ENCODE measurements around the gene ACSM5. TPM values are rescaled to one million over a fixed set of nuclear protein-coding genes. Genes with fewer than 3 reads are reported as not detected.

The ACSM5 gene
- total RNA-seq, 1 donor from 2014 or later: 0.52 TPM

DNA sequence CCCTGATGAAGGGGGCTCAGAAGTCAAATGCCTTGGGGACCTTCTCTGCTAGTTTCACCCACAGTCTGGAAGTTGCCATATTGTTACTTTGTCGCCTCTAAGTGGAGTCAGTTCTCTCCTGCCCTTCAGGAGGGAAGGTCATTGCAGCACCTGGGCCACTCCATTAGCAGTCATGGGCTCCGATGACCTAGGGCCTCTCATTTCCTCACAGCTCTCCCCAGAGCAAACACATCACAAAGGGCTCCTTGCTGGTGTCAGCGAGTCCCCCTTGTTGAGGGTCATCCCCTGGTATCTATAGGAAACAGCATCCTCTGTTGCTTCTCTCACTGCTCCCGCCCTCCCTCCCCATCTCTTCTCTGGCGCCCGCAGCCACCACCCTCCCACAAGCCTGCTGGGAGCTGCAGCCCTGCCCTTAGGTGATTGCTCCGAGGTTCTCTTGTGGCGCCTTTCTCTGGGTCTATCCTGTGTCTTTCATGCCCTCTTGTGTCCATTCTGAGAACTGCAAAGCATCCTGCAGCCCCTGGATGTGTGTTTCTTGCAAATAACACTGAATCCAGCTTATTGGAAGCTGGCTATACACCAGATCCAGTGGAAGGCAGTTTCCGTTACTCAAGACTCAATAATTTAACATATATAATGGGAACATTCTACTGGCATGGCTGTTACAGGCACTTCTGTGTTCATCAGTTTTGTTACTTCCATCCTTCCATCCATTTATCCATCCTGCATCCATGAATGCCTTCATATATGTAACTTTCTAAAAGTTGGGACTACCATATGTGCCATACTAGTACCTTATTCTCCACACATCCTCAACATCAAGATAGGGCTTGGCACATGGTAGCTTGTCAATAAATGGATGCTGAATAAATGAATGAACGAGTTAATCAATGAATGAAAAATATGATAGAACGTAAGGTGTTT is 26.0 kb upstream of the ACSM5 start:
- Histone ChIP-seq H3K4me1 (ENCODE audit: control insufficient read depth in 3 of 3, insufficient read depth in 3 of 3, low read length in 3 of 3) (peaks cover 0 to 5% (median 3%) of the 10 kb centered on the region in 3 donors), H3K4me3 (ENCODE audit: low read length in 3 of 3) (no peak overlapping the region), H3K9me3 (ENCODE audit: control insufficient read depth in 3 of 3, low read length in 3 of 3) (no peaks in the 10 kb centered on the region), H3K27ac (ENCODE audit: low read depth, low read length) (no peak overlapping the region), H3K36me3 (ENCODE audit: control insufficient read depth in 3 of 3, insufficient read depth in 3 of 3, low read length in 3 of 3) (no peaks in the 10 kb centered on the region), H3K9ac (ENCODE audit: low read depth in 1 of 3, low read length in 3 of 3) (no peak overlapping the region), H3K27me3 (ENCODE audit: control insufficient read depth in 3 of 3, insufficient read depth in 3 of 3, low read length in 3 of 3) (peaks cover 0 to 5% (median 5%) of the 10 kb centered on the region in 3 donors)

DNA sequence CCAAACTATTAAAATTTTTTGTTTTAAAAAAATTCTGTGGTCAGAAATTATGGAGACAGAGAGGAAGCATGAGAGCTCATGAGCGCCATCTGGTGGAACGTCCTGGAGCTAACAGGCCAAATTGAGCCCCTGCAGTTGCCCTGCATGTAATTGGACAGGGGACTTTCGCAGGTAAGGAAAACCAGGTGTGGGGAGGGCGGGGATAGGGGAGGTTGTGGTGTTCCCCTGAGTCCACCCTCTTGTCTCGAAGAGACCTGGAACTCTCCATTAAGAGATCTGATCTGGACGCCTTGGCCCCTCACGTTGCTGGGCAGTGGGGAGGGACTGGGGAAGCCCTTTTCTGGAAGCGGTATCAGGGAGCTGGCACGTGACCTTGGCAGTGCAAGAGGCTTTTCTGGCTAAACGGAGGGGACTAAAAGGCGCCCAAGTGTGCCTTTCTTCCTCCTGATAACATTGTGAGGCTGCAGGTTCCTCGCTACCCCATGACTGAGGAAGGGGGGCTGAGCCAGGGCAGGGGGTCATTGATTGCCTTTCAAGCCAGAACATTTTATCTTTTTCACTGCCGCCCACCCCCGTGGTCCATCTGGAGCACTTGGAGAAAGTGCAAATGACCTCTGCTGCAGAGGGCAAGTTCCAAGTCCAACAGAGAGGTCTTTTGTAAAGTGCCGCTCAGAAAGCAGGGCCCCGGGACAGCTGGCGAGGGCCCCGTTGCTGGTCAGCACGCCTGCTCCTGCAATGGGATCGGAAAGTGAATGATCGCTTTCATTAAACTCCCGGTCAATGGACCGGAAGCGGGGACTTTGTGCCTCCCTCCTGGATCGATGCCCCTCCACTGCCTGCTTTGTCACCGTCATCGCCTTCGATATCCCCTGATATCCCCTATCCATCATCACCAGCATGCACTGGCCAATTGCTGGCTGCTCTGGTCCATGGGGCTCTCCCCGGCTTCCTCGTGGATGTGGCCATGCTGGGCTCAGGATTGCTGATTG is 23.2 kb upstream of the ACSM5 start:
- Histone ChIP-seq H3K9ac (ENCODE audit: low read depth in 1 of 3, low read length in 3 of 3) (no peak overlapping the region), H3K27ac (ENCODE audit: low read depth, low read length) (no peak overlapping the region), H3K4me3 (ENCODE audit: low read length in 3 of 3) (peak overlapping the region in 1 of 3 donors; percentile 9), H3K36me3 (ENCODE audit: control insufficient read depth in 3 of 3, insufficient read depth in 3 of 3, low read length in 3 of 3) (no peaks in the 10 kb centered on the region), H3K27me3 (ENCODE audit: control insufficient read depth in 3 of 3, insufficient read depth in 3 of 3, low read length in 3 of 3) (peaks cover 0 to 5% (median 5%) of the 10 kb centered on the region in 3 donors), H3K4me1 (ENCODE audit: control insufficient read depth in 3 of 3, insufficient read depth in 3 of 3, low read length in 3 of 3) (peaks cover 0 to 5% (median 3%) of the 10 kb centered on the region in 3 donors), H3K9me3 (ENCODE audit: control insufficient read depth in 3 of 3, low read length in 3 of 3) (no peaks in the 10 kb centered on the region)

- H3K27ac ChIP-seq (ENCODE audit: low read depth, low read length): no peak overlapping the region
- no peaks in the 10 kb centered on the region for H3K36me3 ChIP-seq (ENCODE audit: control insufficient read depth in 3 of 3, insufficient read depth in 3 of 3, low read length in 3 of 3)
- H3K9ac ChIP-seq (ENCODE audit: low read depth in 1 of 3, low read length in 3 of 3): no peak overlapping the region
- peaks cover 0 to 5% (median 5%) of the 10 kb centered on the region in 3 donors for H3K27me3 ChIP-seq (ENCODE audit: control insufficient read depth in 3 of 3, insufficient read depth in 3 of 3, low read length in 3 of 3)
- no peak overlapping the region for H3K4me3 ChIP-seq (ENCODE audit: low read length in 3 of 3)
- no peaks in the 10 kb centered on the region for H3K9me3 ChIP-seq (ENCODE audit: control insufficient read depth in 3 of 3, low read length in 3 of 3)
- H3K4me1 ChIP-seq (ENCODE audit: control insufficient read depth in 3 of 3, insufficient read depth in 3 of 3, low read length in 3 of 3): peaks cover 0 to 5% (median 3%) of the 10 kb centered on the region in 3 donors
Observed at GRCh38 chr16:20387978-20388377, 21.4 kb upstream of the ACSM5 start.

- Histone ChIP-seq H3K9ac (ENCODE audit: low read depth in 1 of 3, low read length in 3 of 3) (no peak overlapping the region), H3K4me1 (ENCODE audit: control insufficient read depth in 3 of 3, insufficient read depth in 3 of 3, low read length in 3 of 3) (peaks cover 3 to 5% (median 3%) of the 10 kb centered on the region in 3 donors), H3K27ac (ENCODE audit: low read depth, low read length) (no peak overlapping the region), H3K9me3 (ENCODE audit: control insufficient read depth in 3 of 3, low read length in 3 of 3) (no peaks in the 10 kb centered on the region), H3K36me3 (ENCODE audit: control insufficient read depth in 3 of 3, insufficient read depth in 3 of 3, low read length in 3 of 3) (no peaks in the 10 kb centered on the region), H3K27me3 (ENCODE audit: control insufficient read depth in 3 of 3, insufficient read depth in 3 of 3, low read length in 3 of 3) (peaks cover 0 to 5% (median 5%) of the 10 kb centered on the region in 3 donors), H3K4me3 (ENCODE audit: low read length in 3 of 3) (no peak overlapping the region)
Observed at GRCh38 chr16:20388854-20389253, 20.5 kb upstream of the ACSM5 start.

DNA sequence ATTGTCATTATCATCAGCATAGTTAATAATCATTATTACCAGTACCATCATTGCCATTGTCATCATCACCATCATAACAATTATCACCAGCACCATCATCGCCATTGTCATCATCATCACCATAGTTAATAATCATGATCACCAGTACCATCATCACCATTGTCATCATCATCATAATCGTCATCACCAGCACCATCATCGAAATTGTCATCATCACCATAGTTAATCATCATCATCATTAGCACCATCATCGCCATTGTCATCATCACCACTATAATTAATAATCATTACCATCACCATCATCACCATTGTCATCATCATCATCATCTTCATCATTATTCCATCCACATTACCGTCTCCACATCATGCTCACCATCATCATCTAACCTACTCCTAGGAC is 18.3 kb upstream of the ACSM5 start:
- no peaks in the 10 kb centered on the region for H3K36me3 ChIP-seq (ENCODE audit: control insufficient read depth in 3 of 3, insufficient read depth in 3 of 3, low read length in 3 of 3)

GRCh38 chr16:20393801-20394577 is 15.3 kb upstream of the ACSM5 start:
- no peak overlapping the region for H3K9ac ChIP-seq (ENCODE audit: low read depth in 1 of 3, low read length in 3 of 3)
- peaks cover 0 to 8% (median 0%) of the 10 kb centered on the region in 3 donors for H3K4me1 ChIP-seq (ENCODE audit: control insufficient read depth in 3 of 3, insufficient read depth in 3 of 3, low read length in 3 of 3)
- no peaks in the 10 kb centered on the region for H3K9me3 ChIP-seq (ENCODE audit: control insufficient read depth in 3 of 3, low read length in 3 of 3)
- no peaks in the 10 kb centered on the region for H3K36me3 ChIP-seq (ENCODE audit: control insufficient read depth in 3 of 3, insufficient read depth in 3 of 3, low read length in 3 of 3)
- no peaks in the 10 kb centered on the region for H3K27me3 ChIP-seq (ENCODE audit: control insufficient read depth in 3 of 3, insufficient read depth in 3 of 3, low read length in 3 of 3)
- no peak overlapping the region for H3K27ac ChIP-seq (ENCODE audit: low read depth, low read length)
- no peak overlapping the region for H3K4me3 ChIP-seq (ENCODE audit: low read length in 3 of 3)

More for the DNA sequence above, 18.3 kb upstream of the ACSM5 start:
- no peak overlapping the region for H3K4me3 ChIP-seq (ENCODE audit: low read length in 3 of 3)
- no peaks in the 10 kb centered on the region for H3K9me3 ChIP-seq (ENCODE audit: control insufficient read depth in 3 of 3, low read length in 3 of 3)
- peaks cover 2 to 8% (median 3%) of the 10 kb centered on the region in 3 donors for H3K4me1 ChIP-seq (ENCODE audit: control insufficient read depth in 3 of 3, insufficient read depth in 3 of 3, low read length in 3 of 3)
- H3K27me3 ChIP-seq (ENCODE audit: control insufficient read depth in 3 of 3, insufficient read depth in 3 of 3, low read length in 3 of 3): peaks cover 0 to 5% (median 3%) of the 10 kb centered on the region in 3 donors
- no peak overlapping the region for H3K9ac ChIP-seq (ENCODE audit: low read depth in 1 of 3, low read length in 3 of 3)
- no peak overlapping the region for H3K27ac ChIP-seq (ENCODE audit: low read depth, low read length)

DNA sequence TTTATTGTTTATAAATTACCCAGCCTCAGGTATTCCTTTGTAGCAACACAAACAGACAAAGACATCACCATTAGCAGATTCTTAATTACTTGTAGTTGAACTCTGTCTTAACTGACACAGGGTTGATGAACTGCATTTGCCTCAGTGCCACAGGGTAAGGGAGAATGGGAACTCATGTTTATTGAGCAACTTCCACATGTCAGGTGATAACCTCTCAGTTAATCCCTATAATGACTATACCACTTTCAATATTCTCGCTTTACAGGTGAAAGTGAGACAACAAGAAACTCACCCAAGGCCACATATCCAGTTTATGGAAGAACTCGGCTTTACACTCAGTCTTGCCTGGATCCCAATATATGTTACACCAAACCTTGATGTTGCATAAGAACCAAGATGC is 13.4 kb upstream of the ACSM5 start:
- no peaks in the 10 kb centered on the region for H3K36me3 ChIP-seq (ENCODE audit: control insufficient read depth in 3 of 3, insufficient read depth in 3 of 3, low read length in 3 of 3)
- no peak overlapping the region for H3K4me3 ChIP-seq (ENCODE audit: low read length in 3 of 3)
- no peaks in the 10 kb centered on the region for H3K9me3 ChIP-seq (ENCODE audit: control insufficient read depth in 3 of 3, low read length in 3 of 3)
- no peaks in the 10 kb centered on the region for H3K27me3 ChIP-seq (ENCODE audit: control insufficient read depth in 3 of 3, insufficient read depth in 3 of 3, low read length in 3 of 3)
- no peak overlapping the region for H3K27ac ChIP-seq (ENCODE audit: low read depth, low read length)
- peaks cover 0 to 8% (median 0%) of the 10 kb centered on the region in 3 donors for H3K4me1 ChIP-seq (ENCODE audit: control insufficient read depth in 3 of 3, insufficient read depth in 3 of 3, low read length in 3 of 3)
- no peak overlapping the region for H3K9ac ChIP-seq (ENCODE audit: low read depth in 1 of 3, low read length in 3 of 3)

DNA sequence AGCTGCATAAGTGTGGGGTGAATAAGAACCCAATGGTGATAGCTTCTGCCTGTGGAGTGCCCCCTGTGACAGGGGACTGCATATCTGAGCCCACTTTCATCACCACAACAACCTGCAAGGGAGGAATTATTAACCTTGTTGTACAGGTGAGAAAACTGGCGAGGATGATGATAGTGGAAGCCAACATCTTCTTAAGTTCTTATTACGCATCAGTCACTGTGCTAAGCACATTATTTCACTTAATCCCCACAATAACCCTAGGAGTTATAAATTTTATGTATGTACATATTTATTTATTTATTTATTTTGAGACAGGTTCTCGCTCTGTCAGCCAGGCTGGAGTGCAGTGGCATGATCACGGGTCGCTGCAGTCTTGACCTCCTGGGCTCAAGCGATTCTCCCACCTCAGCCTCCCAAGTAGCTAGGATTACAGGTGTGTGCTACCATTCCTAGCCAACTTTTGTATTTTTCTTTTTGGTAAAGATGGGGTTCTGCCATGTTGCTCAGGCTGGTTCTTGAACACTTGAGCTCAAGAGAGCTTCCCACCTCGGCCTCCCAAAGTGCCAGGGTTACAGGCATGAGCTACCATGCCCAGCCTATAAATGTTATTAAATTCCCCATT is 12.4 kb upstream of the ACSM5 start:
- no peaks in the 10 kb centered on the region for H3K9me3 ChIP-seq (ENCODE audit: control insufficient read depth in 3 of 3, low read length in 3 of 3)
- no peak overlapping the region for H3K9ac ChIP-seq (ENCODE audit: low read depth in 1 of 3, low read length in 3 of 3)
- H3K27ac ChIP-seq (ENCODE audit: low read depth, low read length): no peak overlapping the region
- H3K27me3 ChIP-seq (ENCODE audit: control insufficient read depth in 3 of 3, insufficient read depth in 3 of 3, low read length in 3 of 3): no peaks in the 10 kb centered on the region
- peaks cover 0 to 8% (median 0%) of the 10 kb centered on the region in 3 donors for H3K4me1 ChIP-seq (ENCODE audit: control insufficient read depth in 3 of 3, insufficient read depth in 3 of 3, low read length in 3 of 3)
- H3K4me3 ChIP-seq (ENCODE audit: low read length in 3 of 3): no peak overlapping the region
- no peaks in the 10 kb centered on the region for H3K36me3 ChIP-seq (ENCODE audit: control insufficient read depth in 3 of 3, insufficient read depth in 3 of 3, low read length in 3 of 3)
